Endothelial cell of umbilical vein (primary cell): ENCODE measurements around the gene PHB1. TPM values are rescaled to one million over a fixed set of nuclear protein-coding genes. Genes with fewer than 3 reads are reported as not detected.

Experiments used
- BruUV-seq: library from RNA; stranded (reverse); fragments of 400-500 nt; replicated peaks from 2 replicates; lab custom pipeline; 2021; lab: Mats Ljungman, UMichigan
- CTCF ChIA-PET: fragments of 300-600, 350-600 bp; sonication (Branson Sonifier 250); formaldehyde crosslinking; loops from one replicate; lab custom pipeline; 2021; ENCODE audit warnings: antibody characterized with exemption, inconsistent platforms; lab: Charles Lee
- POLR2A ChIA-PET: fragments of 300-600, 350-600 bp; sonication (Branson Sonifier 250); formaldehyde crosslinking; loops from one replicate; lab custom pipeline; 2021; ENCODE audit warnings: antibody characterized with exemption, inconsistent platforms; lab: Charles Lee
- DNase-seq: peaks from one replicate; pipeline ENCODE4 v3.0.0-alpha.2; 2011; ENCODE audit warnings: low read depth, low spot score
- FAIRE-seq: peaks from 2 replicates; lab custom pipeline; 2011; peaks lifted over from hg19 to GRCh38; lab: Jason Lieb, UNC
- H2AFZ ChIP-seq: 2 replicates; pipeline ENCODE4 v1.6.0; 2012; ENCODE audit warnings: low read depth, low read length, control low read depth, inconsistent platforms
- H3K27ac ChIP-seq: 2 replicates; pipeline ENCODE4 v1.5.1; 2011; ENCODE audit warnings: low read depth, mild to moderate bottlenecking, control low read depth, low read length, moderate library complexity; ENCODE audit not compliant: insufficient read depth
- H3K27me3 ChIP-seq, 2 experiments: 2 replicates each; pipeline versions ENCODE4 v1.6.0 to v1.6.1; 2011; ENCODE audit warnings: low read length in 2 of 2, mixed read lengths in 1 of 2; ENCODE audit not compliant: control insufficient read depth in 2 of 2, insufficient read depth in 2 of 2
- H3K36me3 ChIP-seq, 2 experiments: 2 replicates in 1 of 2; 3 replicates in 1 of 2; pipeline ENCODE4 v1.5.1; 2011; ENCODE audit warnings: low read length in 2 of 2, mild to moderate bottlenecking in 1 of 2, moderate library complexity in 1 of 2; ENCODE audit not compliant: control insufficient read depth in 2 of 2, insufficient read depth in 2 of 2; ENCODE audit errors: extremely low read depth in 1 of 2
- H3K4me1 ChIP-seq: 3 replicates; pipeline ENCODE4 v1.5.1; 2011; ENCODE audit warnings: mild to moderate bottlenecking, low read length; ENCODE audit not compliant: control insufficient read depth, insufficient read depth; ENCODE audit errors: extremely low read depth
- H3K4me2 ChIP-seq: 2 replicates; pipeline ENCODE4 v1.6.1; 2011; ENCODE audit warnings: low read length, control low read depth, mixed read lengths; ENCODE audit not compliant: insufficient read depth
- H3K4me3 ChIP-seq, 3 experiments: fragments of 200-600 bp in 1 of 3; sonication (generic), shearing (Covaris generic) in 1 of 3; replicated peaks in 1 of 3; 2 replicates each; pipeline ENCODE4 v1.5.1; 2011 to 2016; ENCODE audit warnings: control low read depth in 3 of 3, low read length in 3 of 3, mild to moderate bottlenecking in 2 of 3, inconsistent platforms in 1 of 3, low read depth in 1 of 3, moderate library complexity in 1 of 3; ENCODE audit not compliant: insufficient read depth in 1 of 3
- H3K79me2 ChIP-seq: 2 replicates; pipeline ENCODE4 v1.6.0; 2012; ENCODE audit warnings: low read length, inconsistent platforms; ENCODE audit not compliant: control insufficient read depth, insufficient read depth
- H3K9ac ChIP-seq: replicated peaks from 2 replicates; pipeline ENCODE3; 2011; ENCODE audit warnings: low read length, control low read depth; ENCODE audit not compliant: insufficient read depth; ENCODE audit errors: extremely low read depth
- H3K9me1 ChIP-seq: replicated peaks from 3 replicates; pipeline ENCODE4 v1.6.0; 2011; ENCODE audit warnings: mild to moderate bottlenecking, low read length; ENCODE audit not compliant: control insufficient read depth, insufficient read depth; ENCODE audit errors: extremely low read depth
- H3K9me3 ChIP-seq: replicated peaks from 2 replicates; pipeline ENCODE4 v1.5.1; 2012; ENCODE audit warnings: low read length, inconsistent platforms; ENCODE audit not compliant: control insufficient read depth, insufficient read depth
- H4K20me1 ChIP-seq: replicated peaks from 2 replicates; pipeline ENCODE3; 2011; ENCODE audit warnings: mild to moderate bottlenecking, low read length; ENCODE audit not compliant: control insufficient read depth, insufficient read depth; ENCODE audit errors: extremely low read depth
- CTCF ChIP-seq, 2 donors: IDR thresholded peaks; 1 replicate in 1 of 2; 2 replicates in 1 of 2; pipeline ENCODE4 v1.5.1; 2011; ENCODE audit warnings: low read length in 2 of 2, mild to moderate bottlenecking in 2 of 2, moderate library complexity in 2 of 2, control low read depth in 1 of 2, inconsistent platforms in 1 of 2, low read depth in 1 of 2; ENCODE audit not compliant: insufficient read depth in 1 of 2; ENCODE audit errors: extremely low read depth in 1 of 2
- EZH2 ChIP-seq: IDR thresholded peaks from 2 replicates; pipeline ENCODE4 v1.6.1; 2012; ENCODE audit warnings: borderline replicate concordance, low read depth, mild to moderate bottlenecking, moderate library complexity, low read length, inconsistent platforms; ENCODE audit not compliant: severe bottlenecking
- FOS ChIP-seq: IDR thresholded peaks from 2 replicates; pipeline ENCODE4 v1.6.1; 2011; ENCODE audit warnings: mild to moderate bottlenecking, low read length, moderate library complexity, borderline replicate concordance; ENCODE audit not compliant: insufficient read depth
- GATA2 ChIP-seq: IDR thresholded peaks from 2 replicates; pipeline ENCODE4 v1.7.0; 2011; ENCODE audit warnings: low read depth, mild to moderate bottlenecking, moderate library complexity, mixed read lengths, low read length; ENCODE audit not compliant: insufficient read length, insufficient read depth
- JUN ChIP-seq: IDR thresholded peaks from 2 replicates; pipeline ENCODE4 v1.6.1; 2011; ENCODE audit warnings: borderline replicate concordance, low read depth; ENCODE audit not compliant: insufficient read length, insufficient read depth
- MAX ChIP-seq: IDR thresholded peaks from 2 replicates; pipeline ENCODE4 v1.6.1; 2011; ENCODE audit not compliant: insufficient read depth, insufficient read length
- MYC ChIP-seq: IDR thresholded peaks from one replicate; pipeline ENCODE4 v1.6.1; 2011; ENCODE audit warnings: mild to moderate bottlenecking, low read depth, low read length
- POLR2A ChIP-seq: IDR thresholded peaks from 2 replicates; pipeline ENCODE4 v1.6.1; 2012; ENCODE audit warnings: low read depth, mild to moderate bottlenecking, control low read depth, low read length
- POLR2AphosphoS5 ChIP-seq: IDR thresholded peaks from 2 replicates; pipeline ENCODE4 v1.6.1; 2012; ENCODE audit warnings: low read depth, mild to moderate bottlenecking, control low read depth, low read length, moderate library complexity; ENCODE audit not compliant: insufficient read depth
- dilution Hi-C: fragments of 300-500 bp; cut with MboI; formaldehyde crosslinking; loops from one replicate; pipeline ENCODE4 v1.15.0; 2019; ENCODE audit warnings: low sequenced_read_pairs; ENCODE audit not compliant: extremely low pct_ligation_motif_present
- intact Hi-C: fragments of 100-400 bp; cut with micrococcal nuclease; formaldehyde crosslinking; loops from one replicate; pipeline ENCODE4 v1.10.0; 2022
- polyA plus RNA-seq, 4 experiments: library from polyadenylated mRNA; depleted of rRNA in 3 of 4; stranded (reverse) in 3 of 4; unstranded in 1 of 4; fragments of >200 nt; gene quantifications; 2 replicates each; pipeline versions ENCODE4 v1.2.1 to v1.2.3, GENCODE V29; 2011 to 2012; ENCODE audit warnings: missing spikeins in 1 of 4
- total RNA-seq: library from RNA; stranded (reverse); gene quantifications from 2 replicates; pipeline ENCODE4 v1.2.3, GENCODE V29; 2021

The PHB1 gene
- total and polyA plus RNA-seq, 2 donors (not counting 3 experiments of a cell fraction or from before 2014, with no cell fraction given) = 222 to 287 TPM

- no peaks in the 10 kb centered on the region for H3K9me3 ChIP-seq
- no peak overlapping the region for H3K9ac ChIP-seq
- no peak overlapping the region for H3K27ac ChIP-seq
- no peaks in the 10 kb centered on the region for H3K36me3 ChIP-seq
- intact Hi-C loops = no loop called here
- DNase-seq = no peak
- H3K9me1 ChIP-seq = no peaks in the 10 kb centered on the region
- H3K4me2 ChIP-seq = no peak overlapping the region
- POLR2A ChIA-PET = no interaction called here
- H3K27me3 ChIP-seq = peaks cover 0 to 5% of the 10 kb centered on the region in 2 experiments
- BruUV-seq = no TSS peak
- CTCF ChIA-PET = interaction anchor here (1.4 to 4.0 kb wide), 2 partner anchors 11 to 17 kb away, joined by 3 to 13 read pairs; no protein-coding TSS in a partner anchor
- peaks cover 1% of the 10 kb centered on the region for H3K4me1 ChIP-seq
- no peaks in the 10 kb centered on the region for H3K79me2 ChIP-seq
- dilution Hi-C loops = no loop called here
- no peak for FAIRE-seq
- no peak for TF ChIP-seq GATA2
- H4K20me1 ChIP-seq = no peaks in the 10 kb centered on the region
- H2AFZ ChIP-seq = no peak overlapping the region
- H3K4me3 ChIP-seq = no peak overlapping the region
Observed at GRCh38 chr17:49384951-49385350, 29.7 kb downstream of the PHB1 start.

- TF ChIP-seq MAX (no peak), CTCF (IDR thresholded peaks at IDR 0.05; ENCODE audit: extremely low read depth in 1 of 2, insufficient read depth in 1 of 2, low read depth in 1 of 2, low read length in 2 of 2) (no peak), POLR2AphosphoS5 (no peak), EZH2 (no peak), GATA2 (no peak), FOS (no peak), MYC (no peak), JUN (no peak), POLR2A (no peak)
- intact Hi-C loops = no loop called here
- Histone ChIP-seq H3K9me3 (no peaks in the 10 kb centered on the region), H2AFZ (no peak overlapping the region), H3K9me1 (no peaks in the 10 kb centered on the region), H3K4me3 (no peak overlapping the region), H3K36me3 (no peaks in the 10 kb centered on the region), H3K79me2 (no peaks in the 10 kb centered on the region), H3K4me2 (no peak overlapping the region), H4K20me1 (no peaks in the 10 kb centered on the region), H3K27me3 (peaks cover 0 to 5% of the 10 kb centered on the region in 2 experiments), H3K9ac (no peak overlapping the region), H3K4me1 (no peaks in the 10 kb centered on the region), H3K27ac (no peak overlapping the region)
- no TSS peak for BruUV-seq
- no peak for DNase-seq
- dilution Hi-C loops = no loop called here
- no peak for FAIRE-seq
- CTCF ChIA-PET = interaction anchor here (1.2 kb wide), 1 partner anchor 67 kb away, joined by 3 read pairs; no protein-coding TSS in a partner anchor
- POLR2A ChIA-PET = no interaction called here
Observed at GRCh38 chr17:49383060-49383459, 31.6 kb downstream of the PHB1 start.
